GM12873 (cell line): ENCODE results near the gene DISC1.

Experiments used
- CTCF ChIP-seq: IDR thresholded peaks from 2 replicates; pipeline ENCODE4 v1.5.1; 2012; ENCODE audit warnings: low read depth, mild to moderate bottlenecking, moderate library complexity, low read length, control low read depth; ENCODE audit not compliant: insufficient read depth; ENCODE audit errors: missing control alignments

DISC1 gene

GRCh38 chr1:231953660-231954059 lies 327.1 kb downstream of the DISC1 start:
- no peak for TF ChIP-seq CTCF

GRCh38 chr1:231954751-231955150 lies 328.2 kb downstream of the DISC1 start:
- TF ChIP-seq CTCF: no peak

GRCh38 chr1:231957359-231957758 lies 330.8 kb downstream of the DISC1 start:
- no peak for TF ChIP-seq CTCF

GRCh38 chr1:231958448-231958847 lies 331.9 kb downstream of the DISC1 start:
- TF ChIP-seq CTCF: no peak

- TF ChIP-seq CTCF: no peak
Measured at GRCh38 chr1:231959225-231959884, 332.8 kb downstream of the DISC1 start.

- TF ChIP-seq CTCF: no peak
Measured at GRCh38 chr1:231962636-231963035, 336.0 kb downstream of the DISC1 start.

- no peak for TF ChIP-seq CTCF
Measured at GRCh38 chr1:231964241-231964640, 337.7 kb downstream of the DISC1 start.
